Measurements from ENCODE around the gene CDR2L.
A peak's percentile ranks its signal among the peaks of the same experiment; 100 is the strongest.
"Not testable (repeated sequence)": the region's sequence is repeated elsewhere in the genome, so short reads cannot be mapped to it uniquely, and the experiment has no call there.

The CDR2L gene

GRCh38 chr17:74959826-74960515 is 27.5 kb upstream of the CDR2L start:
- FAIRE-seq (no peak), DNase-seq (ENCODE audit: low spot score) (no peak)

GRCh38 chr17:74960570-74961342 is 26.7 kb upstream of the CDR2L start:
- no peak for FAIRE-seq
- DNase-seq (ENCODE audit: low spot score) = peak; percentile 68

- FAIRE-seq (peak; percentile 27), DNase-seq (ENCODE audit: low spot score) (peak; percentile 66)
Measured at GRCh38 chr17:74961657-74962350, 25.6 kb upstream of the CDR2L start.

- DNase-seq (ENCODE audit: low spot score) (no peak), FAIRE-seq (no peak)
Measured at GRCh38 chr17:74962622-74963394, 24.6 kb upstream of the CDR2L start.

GRCh38 chr17:74963656-74964055 is 23.8 kb upstream of the CDR2L start:
- DNase-seq (ENCODE audit: low spot score) (no peak), FAIRE-seq (no peak)

GRCh38 chr17:74964246-74964761 is 23.1 kb upstream of the CDR2L start:
- no peak for DNase-seq (ENCODE audit: low spot score)
- FAIRE-seq = no peak

GRCh38 chr17:74964988-74965622 is 22.3 kb upstream of the CDR2L start:
- DNase-seq (ENCODE audit: low spot score) = no peak
- no peak for FAIRE-seq

- DNase-seq (ENCODE audit: low spot score) (no peak), FAIRE-seq (no peak)
Measured at GRCh38 chr17:74968361-74968780, 19.1 kb upstream of the CDR2L start.

GRCh38 chr17:74969501-74969900 is 17.9 kb upstream of the CDR2L start:
- not testable (repeated sequence) for DNase-seq (ENCODE audit: low spot score); FAIRE-seq

GRCh38 chr17:74970395-74970794 is 17.0 kb upstream of the CDR2L start:
- DNase-seq (ENCODE audit: low spot score) (no peak), FAIRE-seq (no peak)

GRCh38 chr17:74971069-74971841 is 16.2 kb upstream of the CDR2L start:
- DNase-seq (ENCODE audit: low spot score) = no peak
- no peak for FAIRE-seq

- FAIRE-seq (no peak), DNase-seq (ENCODE audit: low spot score) (no peak)
Measured at GRCh38 chr17:74971842-74972106, 15.7 kb upstream of the CDR2L start.

GRCh38 chr17:74972107-74972972 is 15.1 kb upstream of the CDR2L start, which contains the start of gene HID1:
Gene HID1 (minus strand): TSS chr17:74972759. CDS start chr17:74972656, 103 bp downstream.
- DNase-seq (ENCODE audit: low spot score) = no peak
- no peak for FAIRE-seq

- DNase-seq (ENCODE audit: low spot score) (no peak), FAIRE-seq (no peak)
Measured at GRCh38 chr17:74972973-74973328, 14.5 kb upstream of the CDR2L start.

GRCh38 chr17:74975943-74976342 is 11.5 kb upstream of the CDR2L start:
- DNase-seq (ENCODE audit: low spot score) (no peak), FAIRE-seq (no peak)

- no peak for DNase-seq (ENCODE audit: low spot score)
- FAIRE-seq = no peak
Measured at GRCh38 chr17:74977802-74978201, 9.6 kb upstream of the CDR2L start.

- DNase-seq (ENCODE audit: low spot score) = no peak
- no peak for FAIRE-seq
Measured at GRCh38 chr17:74978240-74978639, 9.2 kb upstream of the CDR2L start.

GRCh38 chr17:74979408-74980146 is 7.9 kb upstream of the CDR2L start:
- no peak for FAIRE-seq
- DNase-seq (ENCODE audit: low spot score) = no peak
